HG03575 (cell line): Measurements from ENCODE around the gene ATP8A1.
"Not testable (repeated sequence)": the region's sequence is repeated elsewhere in the genome, so short reads cannot be mapped to it uniquely, and the experiment has no call there.

ENCODE experiments used
- ATAC-seq: cut with Tn5 transposase; IDR thresholded peaks from one replicate; pipeline ENCODE4 v1.9.1; 2021; ENCODE audit not compliant: unreplicated experiment, insufficient number of reproducible peaks, low FRiP score; ENCODE audit errors: extremely low read depth

ATP8A1 gene

DNA sequence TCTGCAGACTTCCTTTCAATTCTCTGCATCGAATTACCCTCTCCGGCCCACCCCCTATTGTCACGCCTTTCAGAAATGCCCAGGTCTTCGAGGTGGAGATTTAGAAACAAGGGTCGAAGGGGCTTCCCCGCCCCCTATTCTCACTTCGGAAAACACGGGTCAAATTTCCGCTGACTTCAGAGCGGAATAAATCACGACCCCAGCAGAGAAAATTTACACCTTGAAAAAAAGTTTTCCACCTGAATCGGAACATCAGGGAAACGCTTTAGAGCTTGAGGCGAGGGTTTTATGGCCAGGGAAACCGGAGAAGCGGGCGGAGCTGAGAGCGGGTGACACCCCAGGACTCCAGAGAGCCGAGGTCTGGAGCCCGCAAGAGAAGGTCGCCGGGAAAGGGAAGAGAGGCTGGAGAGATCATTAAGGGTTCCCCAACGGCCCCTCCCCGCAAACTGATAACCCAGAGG lies 258.0 kb downstream of the ATP8A1 start:
- ATAC-seq, result no peak

DNA sequence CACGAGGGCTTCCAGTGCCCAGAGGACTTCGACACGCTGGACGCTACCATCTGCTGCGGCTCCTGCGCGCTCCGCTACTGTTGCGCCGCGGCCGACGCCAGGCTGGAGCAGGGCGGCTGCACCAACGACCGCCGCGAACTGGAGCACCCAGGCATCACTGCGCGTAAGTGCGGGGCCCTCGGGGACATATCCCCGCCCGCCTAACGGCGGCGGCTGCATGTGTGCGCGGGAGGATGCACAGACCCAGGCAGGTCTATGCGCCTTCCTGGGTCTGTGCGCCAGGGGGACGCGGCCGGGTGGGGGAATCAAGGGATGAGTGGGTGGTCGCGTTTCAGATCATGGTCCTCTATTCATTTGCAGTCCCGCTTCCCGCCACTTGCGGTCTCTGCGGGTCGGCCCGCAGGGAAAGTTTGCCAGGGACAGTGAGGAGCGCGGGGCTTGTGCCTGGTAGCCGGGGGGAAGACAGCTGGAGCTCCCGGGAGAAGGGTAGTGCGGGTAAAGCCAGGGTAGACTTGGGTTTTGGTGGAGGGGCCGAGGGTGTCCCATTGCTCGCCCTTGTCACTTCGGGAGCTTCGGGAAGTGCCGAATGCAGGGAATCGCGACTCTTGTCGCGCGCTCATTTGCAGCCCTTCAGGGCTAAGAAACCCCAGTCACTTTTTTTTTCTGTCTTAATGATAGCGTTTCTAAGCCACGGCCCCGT lies 258.6 kb downstream of the ATP8A1 start:
- ATAC-seq, result no peak

DNA sequence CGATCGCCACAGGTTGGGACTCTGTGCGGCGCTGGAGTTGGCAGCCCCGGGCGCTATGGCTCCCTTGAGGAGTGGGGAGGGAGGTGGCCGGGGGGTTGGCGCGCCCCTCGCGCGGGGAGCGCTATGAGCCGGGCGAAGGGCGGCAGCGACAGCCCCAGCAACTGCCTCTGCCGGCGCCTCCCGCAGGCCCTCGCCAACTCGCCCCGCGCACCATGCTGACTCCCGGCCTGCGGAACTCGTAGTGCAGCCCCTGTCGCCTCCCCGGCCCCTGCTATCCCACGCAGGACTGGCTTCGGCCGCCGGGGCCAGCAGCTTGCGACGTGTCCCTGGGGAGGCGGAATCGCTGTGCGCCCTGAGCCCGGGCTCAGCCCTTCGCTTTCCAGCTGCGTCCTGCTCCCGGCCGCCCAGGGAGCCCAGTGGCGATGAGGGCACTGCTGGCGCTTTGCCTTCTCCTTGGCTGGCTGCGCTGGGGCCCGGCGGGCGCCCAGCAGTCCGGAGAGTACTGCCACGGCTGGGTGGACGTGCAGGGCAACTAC lies 259.2 kb downstream of the ATP8A1 start:
- no peak for ATAC-seq

DNA sequence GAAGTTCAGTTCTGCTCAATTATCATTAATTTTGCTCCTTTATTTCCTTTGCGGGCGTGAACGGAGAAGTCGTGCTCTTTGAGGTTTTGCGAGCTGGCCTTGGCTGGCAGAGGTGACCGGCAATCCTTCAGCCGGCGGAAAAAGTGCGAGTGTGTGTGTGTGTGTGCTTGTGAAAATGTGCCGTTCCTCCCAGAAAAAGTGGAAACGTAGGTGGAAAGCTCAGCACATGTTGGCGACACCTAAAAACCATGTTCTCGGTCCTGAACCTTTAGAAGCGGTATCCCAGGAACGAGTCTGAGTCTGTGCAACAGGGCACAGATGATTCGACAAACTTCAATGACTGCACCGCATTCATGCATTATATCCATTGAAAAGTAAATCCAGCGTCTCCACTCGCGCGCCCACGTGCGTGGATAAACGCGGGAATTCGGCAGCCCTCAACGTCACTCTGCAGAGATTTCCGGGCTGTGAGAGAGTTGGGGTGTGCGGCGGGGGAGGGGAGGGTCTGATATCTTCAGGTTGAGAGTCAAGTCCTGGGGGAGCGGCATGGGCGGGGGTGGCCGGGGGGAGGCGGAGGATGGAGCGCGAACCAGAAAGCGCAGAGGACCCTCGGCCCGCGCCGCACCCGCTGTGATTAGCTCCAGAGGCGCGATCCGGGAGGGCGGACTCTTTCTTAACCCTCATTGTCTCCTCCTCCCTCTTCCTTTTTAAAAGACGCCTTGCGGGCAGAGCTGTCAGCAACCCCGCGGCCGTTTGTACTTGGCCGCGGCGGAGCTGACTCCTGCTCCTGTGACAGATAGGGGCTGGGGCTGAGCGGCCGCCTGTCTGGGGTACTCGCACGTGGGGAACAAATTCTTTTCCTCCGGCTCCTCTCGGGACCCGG lies 259.9 kb downstream of the ATP8A1 start, which contains the start of gene SHISA3:
SHISA3 (plus strand) TSS at position 737 of the 883 bp plus-strand sequence. CDS start 569 bp downstream, outside the sequence.
- no peak for ATAC-seq

DNA sequence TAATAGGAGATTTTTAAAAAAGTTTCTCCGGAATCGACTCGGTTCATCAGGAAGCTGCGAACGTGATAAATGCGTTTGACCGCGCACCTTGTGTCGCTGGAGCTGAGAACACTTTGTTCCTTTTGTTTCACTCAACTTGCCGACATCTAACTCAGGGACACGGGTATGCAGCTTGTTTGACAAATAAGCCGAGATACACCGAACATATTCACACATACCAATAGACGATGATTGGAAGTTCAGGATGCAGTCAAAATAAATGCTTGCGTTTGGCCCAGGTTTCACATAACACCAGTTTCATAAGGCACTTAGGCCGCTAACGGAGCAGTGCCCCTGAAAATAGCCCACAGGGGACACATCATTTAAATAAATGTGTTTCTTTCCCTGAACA lies 260.5 kb downstream of the ATP8A1 start:
- ATAC-seq, result no peak

DNA sequence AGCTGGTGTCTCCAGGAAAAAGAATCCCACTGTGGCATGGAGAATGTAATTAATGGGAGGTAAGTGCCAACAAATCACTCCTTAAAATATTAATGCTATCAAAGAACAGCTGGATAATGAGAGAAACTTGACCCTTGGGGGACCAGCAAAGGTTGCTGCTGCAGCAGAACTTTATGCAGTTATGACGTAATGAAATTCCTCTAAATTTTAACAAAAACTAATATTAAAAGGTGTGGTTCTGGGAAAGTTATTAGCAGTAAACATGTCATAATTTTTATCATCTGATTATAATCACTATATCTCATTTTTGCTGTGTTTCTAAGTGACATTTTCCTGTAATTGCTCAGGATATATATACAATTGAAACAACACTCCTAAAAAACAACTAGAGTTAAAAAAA lies 261.3 kb downstream of the ATP8A1 start:
- ATAC-seq, result no peak

DNA sequence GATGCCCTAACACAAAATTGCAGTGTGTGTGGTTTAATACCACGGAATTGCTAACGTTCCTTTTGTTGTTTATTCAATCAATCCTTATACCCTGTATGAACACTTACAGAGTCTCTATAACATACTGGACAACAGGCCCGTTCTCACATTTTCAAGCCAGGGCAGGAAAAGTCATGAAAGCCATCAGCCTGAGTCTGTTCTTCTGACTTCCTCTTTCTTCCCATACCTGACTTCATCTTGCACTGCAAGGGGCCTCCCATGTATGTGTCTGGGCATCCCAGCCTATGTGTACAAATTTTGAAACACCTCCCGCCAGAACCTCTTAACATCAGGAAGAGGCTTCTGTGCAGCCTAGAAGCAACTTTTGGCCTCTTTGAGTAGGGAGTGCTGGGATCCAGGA lies 264.5 kb downstream of the ATP8A1 start:
- ATAC-seq, result no peak

DNA sequence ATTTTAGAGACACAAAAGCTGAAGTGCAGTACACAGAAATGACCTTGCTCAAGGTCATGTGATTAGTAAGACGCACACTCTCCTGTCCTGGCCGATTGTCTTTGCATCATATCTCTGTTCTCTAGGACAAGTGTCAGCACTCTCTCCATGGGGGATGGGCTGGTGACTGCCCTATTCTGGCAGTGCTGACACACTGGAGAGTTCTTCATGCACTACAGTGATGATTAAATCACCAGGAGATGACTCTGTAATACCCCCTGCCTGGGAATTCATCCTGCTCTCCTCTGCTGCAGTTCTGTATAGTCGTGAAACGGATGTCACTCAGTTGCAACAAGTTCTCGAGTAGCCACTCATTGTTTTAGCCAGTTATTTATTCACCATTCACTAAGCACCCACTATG lies 264.9 kb downstream of the ATP8A1 start:
- ATAC-seq, result no peak

DNA sequence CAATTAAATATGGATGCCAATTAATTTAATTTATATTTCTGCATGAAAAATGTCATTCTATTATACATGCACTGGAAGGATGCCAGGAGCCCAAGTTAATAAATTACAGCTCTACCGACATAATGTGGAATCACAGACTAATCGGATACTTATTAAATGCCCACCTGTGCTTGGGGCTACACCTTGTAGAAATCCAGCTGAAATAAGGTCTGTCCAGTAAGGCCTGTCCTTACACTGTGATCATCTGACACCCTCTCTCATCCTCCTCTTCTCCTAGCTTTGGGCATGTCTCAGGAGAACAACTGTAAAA lies 265.6 kb downstream of the ATP8A1 start:
- ATAC-seq, result no peak

DNA sequence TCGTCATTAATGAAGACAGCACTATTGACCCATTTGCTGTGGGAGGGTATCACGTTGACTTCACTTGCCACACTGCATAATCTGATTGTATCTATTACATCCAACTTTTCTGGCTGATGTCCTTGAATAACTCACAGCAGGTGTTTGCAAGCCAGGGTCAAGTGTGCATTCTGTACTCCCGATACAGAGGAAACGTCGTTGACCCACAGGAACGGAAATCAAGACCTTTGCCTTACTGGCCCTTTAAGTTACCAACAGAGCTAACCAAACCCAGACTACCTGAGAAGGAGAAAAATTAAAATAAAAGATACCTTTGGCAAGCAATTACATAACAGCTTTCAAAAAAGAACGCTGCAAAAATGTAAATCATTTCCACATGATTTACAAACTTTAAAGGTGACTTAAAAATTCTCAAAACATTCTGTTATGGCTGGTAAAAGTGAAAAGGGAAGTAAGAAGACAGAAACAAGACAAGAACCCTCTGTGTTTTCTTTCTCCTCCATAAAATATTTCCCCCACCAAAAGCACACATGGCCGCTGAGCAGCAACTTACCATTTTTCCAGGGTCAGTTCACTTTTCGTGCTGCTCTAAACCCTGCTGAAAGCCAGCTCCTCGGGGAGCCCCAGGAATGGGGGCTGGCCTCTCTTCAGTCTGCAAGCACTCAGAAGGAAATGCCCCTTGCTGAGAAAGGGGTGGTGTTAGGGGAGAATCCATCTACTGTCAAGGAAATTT lies 266.1 kb downstream of the ATP8A1 start:
- ATAC-seq, result no peak

DNA sequence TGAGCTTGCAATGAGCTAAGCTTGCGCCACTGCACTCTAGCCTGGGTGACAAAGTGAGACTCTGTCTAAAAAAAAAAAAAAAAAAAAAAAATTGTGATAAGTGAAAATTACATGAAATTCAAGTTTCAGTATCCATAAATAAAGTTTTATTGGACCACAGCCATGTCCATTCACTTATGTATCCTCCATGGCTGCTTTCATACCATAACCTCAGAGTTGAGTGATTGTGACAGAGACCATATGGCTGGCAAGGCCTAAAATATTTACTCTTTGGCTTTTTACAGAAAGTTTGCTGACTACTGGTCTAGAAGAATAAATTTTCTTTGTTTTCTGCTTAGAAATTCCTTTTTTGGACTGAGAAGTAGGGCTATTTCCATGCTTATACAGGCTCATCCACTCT lies 271.4 kb downstream of the ATP8A1 start:
- no peak for ATAC-seq

DNA sequence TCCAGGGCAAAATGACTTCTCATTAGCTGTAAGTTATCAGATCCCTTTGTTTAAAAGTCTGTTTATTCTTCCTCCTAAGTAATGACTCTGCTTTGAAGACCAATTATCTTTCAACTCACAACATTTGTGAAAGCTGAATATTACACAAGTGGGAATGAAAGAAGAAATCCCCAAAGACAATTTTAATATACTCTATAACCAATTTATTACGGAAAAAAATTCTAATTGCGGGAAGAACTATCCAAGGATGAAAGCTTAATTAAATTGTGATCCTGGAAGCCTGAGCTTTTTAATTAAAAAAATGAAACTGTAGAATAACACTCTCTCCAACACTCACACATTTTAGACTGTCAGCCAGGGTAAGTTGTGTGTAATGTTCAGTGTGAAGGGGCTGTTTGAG lies 275.2 kb downstream of the ATP8A1 start:
- no peak for ATAC-seq

DNA sequence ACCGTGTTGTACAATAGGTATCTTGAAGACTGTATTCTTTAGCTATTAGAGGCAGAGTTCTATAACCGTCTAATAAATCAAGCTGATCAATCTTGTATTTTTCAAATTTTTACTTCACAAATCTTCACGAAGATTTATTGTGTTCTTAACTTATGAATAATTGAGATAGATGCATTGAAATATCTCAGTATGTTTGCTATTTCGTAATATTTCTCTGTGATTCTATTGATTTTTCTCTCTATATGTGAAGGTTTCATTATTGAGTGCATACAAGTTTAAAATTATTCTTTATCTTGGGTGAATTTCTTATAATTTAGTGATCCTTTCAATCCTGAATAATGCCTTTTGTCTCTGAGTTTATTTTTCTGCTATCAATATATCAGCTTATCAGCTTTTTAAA lies 279.4 kb downstream of the ATP8A1 start:
- ATAC-seq, result no peak

DNA sequence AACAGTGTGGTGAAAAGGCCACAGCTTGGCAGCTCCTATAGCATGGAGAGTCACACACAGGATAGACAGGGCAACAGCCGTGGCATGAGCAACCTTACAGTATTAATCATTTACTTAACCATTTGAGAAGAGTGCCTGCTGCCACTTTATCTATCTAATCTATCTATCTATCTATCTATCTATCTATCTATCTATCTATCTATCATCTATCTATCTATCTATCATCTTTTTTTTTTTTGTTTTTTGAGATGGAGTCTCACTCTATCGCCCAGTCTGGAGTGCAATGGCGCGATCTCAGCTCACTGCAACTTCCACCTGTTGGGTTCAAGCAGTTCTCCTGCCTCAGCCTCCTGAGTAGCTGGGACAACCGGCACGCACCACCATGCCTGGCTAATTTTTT lies 284.6 kb downstream of the ATP8A1 start:
- ATAC-seq, result not testable (repeated sequence)

DNA sequence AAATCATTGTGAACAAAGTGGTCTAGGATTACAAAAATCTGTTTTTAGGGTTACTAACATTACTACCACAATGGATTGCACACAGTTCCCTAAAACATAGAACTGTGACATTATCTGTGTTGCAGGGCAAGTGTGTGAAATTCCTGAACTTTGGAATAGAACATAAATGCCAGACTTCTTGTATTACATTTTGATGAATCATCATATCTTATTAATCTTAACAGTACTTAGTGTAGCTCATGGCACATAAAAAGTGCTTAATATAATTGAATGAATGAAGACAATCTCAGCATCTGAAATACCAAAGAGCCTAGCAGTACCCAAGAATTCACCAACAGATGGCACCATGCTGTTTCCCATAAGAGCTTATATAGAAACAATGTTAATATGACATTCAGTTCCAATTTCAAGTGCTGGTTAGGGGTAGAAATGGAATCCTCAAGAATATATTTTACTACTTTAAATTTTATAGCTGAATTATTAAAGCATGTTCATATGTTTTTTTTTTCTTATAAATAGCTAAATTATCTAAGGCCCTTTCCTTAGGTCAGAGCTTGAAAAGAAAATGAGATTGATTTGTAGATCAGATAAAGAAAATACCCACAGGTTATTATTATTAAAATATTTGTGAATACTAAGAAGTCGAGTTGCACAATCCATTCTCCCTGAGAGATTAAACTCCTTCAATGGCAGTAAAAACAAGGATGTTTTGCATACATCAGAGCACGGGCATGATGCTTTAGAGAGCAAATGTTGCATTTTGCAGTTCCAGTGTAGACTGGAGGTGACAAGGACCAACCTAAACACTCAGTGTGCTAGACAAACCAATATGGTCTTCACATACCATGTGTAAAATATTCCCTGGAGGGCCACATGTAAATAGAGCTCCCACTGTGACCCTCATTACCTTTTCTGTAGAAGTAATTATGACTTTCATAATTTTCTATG lies 285.3 kb downstream of the ATP8A1 start:
- ATAC-seq, result no peak

DNA sequence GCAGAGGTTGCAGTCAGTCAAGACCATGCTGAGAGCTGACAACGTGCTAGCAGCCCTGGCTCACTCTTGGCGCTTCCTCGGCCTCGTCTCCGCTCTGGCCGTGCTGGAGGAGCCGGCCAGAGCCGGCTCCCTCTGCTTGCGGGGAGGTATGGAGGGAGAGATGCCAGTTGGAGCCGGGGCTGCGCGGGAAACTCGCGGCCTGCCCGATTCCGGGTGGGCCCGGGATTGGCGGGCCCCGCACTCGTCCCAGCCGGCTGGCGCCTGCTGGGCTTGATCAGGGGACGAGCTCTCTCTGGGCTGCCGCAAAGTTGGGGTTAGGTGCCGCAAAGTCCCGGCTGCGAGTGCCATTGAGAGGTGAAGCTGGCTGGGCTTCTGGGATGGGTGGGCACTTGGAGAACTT lies 287.4 kb downstream of the ATP8A1 start:
- no peak for ATAC-seq

DNA sequence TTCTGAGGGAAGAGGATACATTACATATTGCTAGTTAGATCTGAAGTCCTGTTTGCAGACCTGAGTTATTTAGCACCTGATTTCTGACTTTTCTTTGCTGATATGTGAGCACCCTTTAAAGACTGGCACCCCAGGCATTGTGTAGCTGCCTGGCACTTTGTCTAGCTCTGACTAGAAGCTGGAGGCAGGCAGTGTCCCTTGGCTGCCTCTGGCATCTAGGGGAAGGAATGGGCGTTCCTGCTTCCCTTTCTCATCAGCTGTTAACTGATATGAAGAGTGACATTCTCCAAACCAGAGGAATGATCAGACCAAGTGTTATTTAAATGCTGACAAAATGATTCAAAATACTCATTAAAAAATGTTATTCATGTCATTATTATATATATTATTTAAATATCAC lies 289.9 kb downstream of the ATP8A1 start:
- ATAC-seq, result no peak

DNA sequence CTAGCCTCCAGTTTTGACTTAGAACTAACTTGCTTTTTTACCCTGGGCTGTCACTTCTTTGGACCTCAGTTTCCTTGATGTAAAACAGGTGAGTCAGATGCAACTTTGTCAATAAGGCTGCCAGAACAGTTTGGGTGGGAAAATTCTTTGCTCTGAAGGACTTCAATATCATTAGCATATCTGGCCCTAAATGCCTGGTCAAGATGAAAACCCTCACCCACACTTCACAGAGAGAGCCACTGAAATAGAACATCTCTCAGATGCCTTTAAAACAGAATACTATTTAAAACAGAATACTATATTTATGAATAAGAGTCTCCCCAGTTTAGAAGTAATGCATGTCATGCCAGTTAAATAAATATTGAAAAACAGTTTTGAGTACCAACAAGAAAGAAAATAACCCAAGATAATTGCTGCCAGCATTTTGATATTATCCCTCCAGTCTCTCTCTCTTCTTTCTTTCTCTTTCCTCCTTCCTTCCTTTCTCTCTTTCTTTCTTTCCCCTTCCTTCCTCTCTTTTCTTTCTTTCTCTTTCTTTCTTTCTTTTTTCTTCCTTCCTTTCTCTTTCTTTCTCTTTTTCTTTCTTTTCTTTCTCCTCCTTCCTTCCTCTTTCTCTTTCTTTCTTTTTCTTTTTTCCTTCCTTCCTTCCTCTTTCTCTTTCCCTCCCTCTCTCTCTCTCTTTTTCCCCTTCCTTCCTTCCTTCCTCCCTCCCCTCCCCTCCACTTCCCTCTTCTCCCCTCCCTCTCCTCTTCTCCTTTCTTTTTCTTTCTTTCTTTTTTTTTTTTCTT lies 292.4 kb downstream of the ATP8A1 start:
- no peak for ATAC-seq
